ENCODE results near the gene KRT83.

DNA sequence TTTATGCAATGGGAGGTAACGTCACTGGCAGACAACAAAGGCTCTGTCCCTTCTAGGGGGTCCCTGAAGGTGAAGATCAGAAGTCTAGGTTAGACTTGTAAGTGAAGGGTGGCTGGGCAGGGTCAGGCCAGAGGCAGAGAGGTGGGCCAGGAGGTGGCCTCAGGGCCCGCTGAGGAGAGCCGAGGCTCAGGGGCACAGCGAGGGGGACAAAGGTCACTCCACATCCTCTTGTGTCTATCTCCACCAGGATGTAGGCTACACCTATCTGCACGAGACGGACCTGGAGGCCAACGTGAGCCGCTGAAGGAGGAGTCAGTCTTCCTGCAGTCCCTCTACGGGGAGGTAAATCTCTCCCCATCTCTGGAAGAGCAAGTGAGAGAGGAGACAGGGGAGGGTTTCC is 25.8 kb upstream of the KRT83 start:
- TF ChIP-seq POLR2A (IDR thresholded peaks at IDR 0.05): no peak
- TF ChIP-seq, protein P1, sequence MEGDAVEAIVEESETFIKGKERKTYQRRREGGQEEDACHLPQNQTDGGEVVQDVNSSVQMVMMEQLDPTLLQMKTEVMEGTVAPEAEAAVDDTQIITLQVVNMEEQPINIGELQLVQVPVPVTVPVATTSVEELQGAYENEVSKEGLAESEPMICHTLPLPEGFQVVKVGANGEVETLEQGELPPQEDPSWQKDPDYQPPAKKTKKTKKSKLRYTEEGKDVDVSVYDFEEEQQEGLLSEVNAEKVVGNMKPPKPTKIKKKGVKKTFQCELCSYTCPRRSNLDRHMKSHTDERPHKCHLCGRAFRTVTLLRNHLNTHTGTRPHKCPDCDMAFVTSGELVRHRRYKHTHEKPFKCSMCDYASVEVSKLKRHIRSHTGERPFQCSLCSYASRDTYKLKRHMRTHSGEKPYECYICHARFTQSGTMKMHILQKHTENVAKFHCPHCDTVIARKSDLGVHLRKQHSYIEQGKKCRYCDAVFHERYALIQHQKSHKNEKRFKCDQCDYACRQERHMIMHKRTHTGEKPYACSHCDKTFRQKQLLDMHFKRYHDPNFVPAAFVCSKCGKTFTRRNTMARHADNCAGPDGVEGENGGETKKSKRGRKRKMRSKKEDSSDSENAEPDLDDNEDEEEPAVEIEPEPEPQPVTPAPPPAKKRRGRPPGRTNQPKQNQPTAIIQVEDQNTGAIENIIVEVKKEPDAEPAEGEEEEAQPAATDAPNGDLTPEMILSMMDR (IDR thresholded peaks at IDR 0.05): no peak

Data from prostate gland (tissue), 2 donors.